A673 (cell line): ENCODE results near the gene ZNF473. TPM values are rescaled to one million over a fixed set of nuclear protein-coding genes. Genes with fewer than 3 reads are reported as not detected.

Source experiments
- BruUV-seq: library from RNA; stranded (reverse); fragments of 400-500 nt; replicated peaks from 2 replicates; lab custom pipeline; 2021; lab: Mats Ljungman, UMichigan
- CTCF ChIA-PET: fragments of 300-600 bp; sonication (Branson Sonifier 250); formaldehyde crosslinking; loops from one replicate; lab custom pipeline; 2022; ENCODE audit warnings: antibody characterized with exemption; lab: Charles Lee
- POLR2A ChIA-PET: fragments of 300-600 bp; sonication (Branson Sonifier 250); formaldehyde crosslinking; loops from one replicate; lab custom pipeline; 2022; ENCODE audit warnings: antibody characterized with exemption; ENCODE audit not compliant: low non-redundant PET; lab: Charles Lee
- DNase-seq: peaks from one replicate; pipeline ENCODE4 v3.0.0-alpha.2; 2015; ENCODE audit warnings: low spot score
- H3K27ac ChIP-seq: fragments of 200-600 bp; sonication (generic); 2 replicates; pipeline ENCODE4 v1.5.1; 2016; ENCODE audit warnings: mixed run types, low read depth, mild to moderate bottlenecking, mixed read lengths, antibody characterized with exemption, low read length; ENCODE audit not compliant: poor library complexity, severe bottlenecking
- H3K27me3 ChIP-seq: fragments of 200-600 bp; sonication (generic); replicated peaks from 2 replicates; pipeline ENCODE4 v1.6.1; 2017; ENCODE audit warnings: mixed run types, low read depth, mild to moderate bottlenecking, mixed read lengths, antibody characterized with exemption, low read length; ENCODE audit not compliant: insufficient read depth, poor library complexity
- H3K36me3 ChIP-seq: fragments of 200-600 bp; sonication (generic); 2 replicates; pipeline ENCODE4 v1.6.1; 2016; ENCODE audit warnings: mixed run types, mild to moderate bottlenecking, mixed read lengths, antibody characterized with exemption, low read length; ENCODE audit not compliant: insufficient read depth, poor library complexity, severe bottlenecking
- H3K4me1 ChIP-seq: fragments of 200-600 bp; sonication (generic); 2 replicates; pipeline ENCODE4 v1.6.1; 2017; ENCODE audit warnings: mixed run types, mild to moderate bottlenecking, mixed read lengths, antibody characterized with exemption, low read length; ENCODE audit not compliant: insufficient read depth, poor library complexity, severe bottlenecking
- H3K4me3 ChIP-seq: fragments of 200-600 bp; sonication (generic); 2 replicates; pipeline ENCODE4 v1.5.1; 2016; ENCODE audit warnings: low read depth, mixed run types, mild to moderate bottlenecking, mixed read lengths, low read length; ENCODE audit not compliant: poor library complexity, severe bottlenecking
- H3K9me3 ChIP-seq: fragments of 200-600 bp; sonication (generic); 2 replicates; pipeline ENCODE4 v1.6.1; 2016; ENCODE audit warnings: mixed run types, low read depth, mild to moderate bottlenecking, mixed read lengths, antibody characterized with exemption, low read length; ENCODE audit not compliant: poor library complexity, severe bottlenecking
- CTCF ChIP-seq: fragments of 300-800, 200-600 bp; sonication (generic); conservative IDR thresholded peaks from 2 replicates; pipeline ENCODE4 v1.5.1; 2017; ENCODE audit warnings: low read depth, mild to moderate bottlenecking, antibody characterized with exemption, low read length, moderate library complexity, mixed read lengths
- EZH2 ChIP-seq: fragments of 200-600 bp; sonication (generic); IDR thresholded peaks from 2 replicates; pipeline ENCODE4 v1.6.1; 2017; ENCODE audit warnings: borderline replicate concordance, low read depth, mild to moderate bottlenecking, mixed read lengths, antibody characterized with exemption, low read length; ENCODE audit not compliant: poor library complexity, severe bottlenecking
- intact Hi-C: fragments of 100-400 bp; cut with micrococcal nuclease; formaldehyde crosslinking; loops from one replicate; pipeline ENCODE4 v1.10.0; 2022; ENCODE audit not compliant: unreplicated experiment
- total RNA-seq: library from RNA; stranded (reverse); gene quantifications from 2 replicates; pipeline ENCODE4 v1.2.3, GENCODE V29; 2021

The ZNF473 gene
- total RNA-seq, 1 experiment from 2014 or later: 15.6 TPM

GRCh38 chr19:50030937-50031336, 5.1 kb downstream of the ZNF473 start:
- Histone ChIP-seq H3K9me3 (no peaks in the 10 kb centered on the region), H3K4me1 (no peaks in the 10 kb centered on the region), H3K4me3 (no peak overlapping the region), H3K27ac (no peak overlapping the region), H3K36me3 (peaks cover 31% of the 10 kb centered on the region), H3K27me3 (no peaks in the 10 kb centered on the region)
- POLR2A ChIA-PET: no interaction called here
- DNase-seq: no peak
- TF ChIP-seq EZH2 (no peak), CTCF (no peak)
- CTCF ChIA-PET: no interaction called here
- intact Hi-C loops: no loop called here
- no TSS peak for BruUV-seq

- DNase-seq: no peak
- ChIA-PET POLR2A (no interaction called here), CTCF (no interaction called here)
- H3K27me3 ChIP-seq: no peaks in the 10 kb centered on the region
- H3K27ac ChIP-seq: no peak overlapping the region
- BruUV-seq: no TSS peak
- intact Hi-C loops: no loop called here
- H3K4me1 ChIP-seq: no peaks in the 10 kb centered on the region
- no peak overlapping the region for H3K4me3 ChIP-seq
- H3K9me3 ChIP-seq: no peaks in the 10 kb centered on the region
- H3K36me3 ChIP-seq: peaks cover 69% of the 10 kb centered on the region
- TF ChIP-seq EZH2 (no peak), CTCF (no peak)
Measured at GRCh38 chr19:50036908-50037307, 11.1 kb downstream of the ZNF473 start.

GRCh38 chr19:50039968-50040367, 14.2 kb downstream of the ZNF473 start:
- DNase-seq: no peak
- Histone ChIP-seq H3K4me3 (no peak overlapping the region), H3K9me3 (peaks cover 19% of the 10 kb centered on the region), H3K4me1 (no peaks in the 10 kb centered on the region), H3K36me3 (peaks cover 75% of the 10 kb centered on the region), H3K27ac (no peak overlapping the region), H3K27me3 (no peaks in the 10 kb centered on the region)
- POLR2A ChIA-PET: no interaction called here
- BruUV-seq: no TSS peak
- CTCF ChIA-PET: interaction anchor here (0.6 kb wide), 1 partner anchor 104 kb away, joined by 4 read pairs; no protein-coding TSS in a partner anchor
- no peak for TF ChIP-seq EZH2
- no peak for TF ChIP-seq CTCF
- intact Hi-C loops: no loop called here
